HCT116 (cell line): ENCODE results near the gene NAPB. TPM values are rescaled to one million over a fixed set of nuclear protein-coding genes. Genes with fewer than 3 reads are reported as not detected.

Experiments used
- ATAC-seq: fragments of 200-7000 bp; cut with Tn5 transposase; 2 replicates; pipeline ENCODE4 v1.9.1; 2020; ENCODE audit warnings: mild to moderate bottlenecking, moderate library complexity
- BruUV-seq: library from RNA; stranded (reverse); fragments of 400-500 nt; replicated peaks from 2 replicates; lab custom pipeline; 2021; lab: Mats Ljungman, UMichigan
- CTCF ChIA-PET: fragments of 300-600 bp; sonication (Branson Sonifier 250); formaldehyde crosslinking; loops from one replicate; lab custom pipeline; 2021; ENCODE audit warnings: antibody characterized with exemption; lab: Charles Lee
- POLR2A ChIA-PET: fragments of 300-600, 350-600 bp; sonication (Branson Sonifier 250); formaldehyde crosslinking; loops from one replicate; lab custom pipeline; 2021; ENCODE audit warnings: antibody characterized with exemption; lab: Charles Lee
- RAD21 ChIA-PET, 2 experiments: fragments of 300-600 bp; sonication (Branson Sonifier 250); formaldehyde crosslinking; loops; one replicate each; lab custom pipeline; 2023; ENCODE audit warnings: low total read pairs in 2 of 2; ENCODE audit not compliant: uncharacterized antibody in 2 of 2, unreplicated experiment in 2 of 2, low non-redundant PET in 1 of 2; lab: Charles Lee
- DNase-seq: peaks from one replicate; pipeline ENCODE4 v3.0.0-alpha.2; 2010; ENCODE audit warnings: low read depth, low spot score
- H2AFZ ChIP-seq: fragments of 200-600 bp; shearing (Covaris generic), sonication (generic); 2 replicates; pipeline ENCODE4 v1.6.1; 2017; ENCODE audit warnings: low read depth, mixed run types, mixed read lengths, antibody characterized with exemption, low read length; ENCODE audit not compliant: poor library complexity, severe bottlenecking
- H3K27ac ChIP-seq: 2 replicates; pipeline ENCODE4 v1.5.1; 2012; ENCODE audit warnings: low read depth, low read length
- H3K27me3 ChIP-seq: fragments of 200-600 bp; sonication (generic); 2 replicates; pipeline ENCODE4 v1.6.1; 2016; ENCODE audit warnings: mixed run types, low read length, mixed read lengths; ENCODE audit not compliant: insufficient read depth
- H3K36me3 ChIP-seq, 2 experiments: fragments of 200-500 bp in 1 of 2; fragments of 200-600 bp in 1 of 2; sonication (Bioruptor generic) in 1 of 2; sonication (generic) in 1 of 2; 2 replicates each; pipeline versions ENCODE4 v1.5.1 to v1.6.1; 2014 to 2016; ENCODE audit warnings: low read length in 2 of 2, inconsistent platforms in 1 of 2, mixed read lengths in 1 of 2, mixed run types in 1 of 2; ENCODE audit not compliant: insufficient read depth in 2 of 2, control insufficient read depth in 1 of 2
- H3K4me1 ChIP-seq, 2 experiments: fragments of 200-600 bp in 1 of 2; sonication (generic) in 1 of 2; 2 replicates each; pipeline versions ENCODE4 v1.5.1 to v1.6.1; 2012 to 2017; ENCODE audit warnings: low read length in 2 of 2, inconsistent platforms in 1 of 2, mild to moderate bottlenecking in 1 of 2, mixed read lengths in 1 of 2, mixed run types in 1 of 2, moderate library complexity in 1 of 2; ENCODE audit not compliant: insufficient read depth in 2 of 2, control insufficient read depth in 1 of 2
- H3K4me2 ChIP-seq: fragments of 200-600 bp; sonication (generic); 2 replicates; pipeline ENCODE4 v1.6.1; 2017; ENCODE audit warnings: mixed run types, low read length, mixed read lengths
- H3K4me3 ChIP-seq, 2 experiments: fragments of 200-600 bp in 1 of 2; sonication (generic) in 1 of 2; replicated peaks in 1 of 2; 2 replicates each; pipeline ENCODE4 v1.5.1; 2011 to 2016; ENCODE audit warnings: low read length in 2 of 2, control low read depth in 1 of 2, low read depth in 1 of 2, mild to moderate bottlenecking in 1 of 2, mixed read lengths in 1 of 2, mixed run types in 1 of 2
- H3K79me2 ChIP-seq: fragments of 200-600 bp; sonication (generic); 2 replicates; pipeline ENCODE4 v1.6.1; 2017; ENCODE audit warnings: mild to moderate bottlenecking, mixed run types, low read length, moderate library complexity, mixed read lengths; ENCODE audit not compliant: insufficient read depth
- H3K9ac ChIP-seq: fragments of 200-600 bp; sonication (generic); 2 replicates; pipeline ENCODE4 v1.6.1; 2016; ENCODE audit warnings: low read length, mixed read lengths
- H3K9me2 ChIP-seq: fragments of 200-600 bp; sonication (generic), shearing (Covaris generic); 2 replicates; pipeline ENCODE4 v1.6.1; 2017; ENCODE audit warnings: mixed run types, mild to moderate bottlenecking, moderate library complexity; ENCODE audit not compliant: insufficient read depth
- H3K9me3 ChIP-seq, 2 experiments: fragments of 200-500 bp in 1 of 2; fragments of 200-600 bp in 1 of 2; sonication (Bioruptor generic) in 1 of 2; sonication (generic) in 1 of 2; 2 replicates each; pipeline ENCODE4 v1.6.1; 2014 to 2017; ENCODE audit warnings: low read length in 2 of 2, mixed read lengths in 2 of 2, inconsistent platforms in 1 of 2, low read depth in 1 of 2, mild to moderate bottlenecking in 1 of 2, mixed run types in 1 of 2, moderate library complexity in 1 of 2; ENCODE audit not compliant: control insufficient read depth in 1 of 2, insufficient read depth in 1 of 2
- H4K20me1 ChIP-seq: fragments of 200-600 bp; sonication (generic), shearing (Covaris generic); 2 replicates; pipeline ENCODE4 v1.6.1; 2017; ENCODE audit warnings: mixed run types, mild to moderate bottlenecking, moderate library complexity; ENCODE audit not compliant: insufficient read depth
- CTCF ChIP-seq, 3 experiments: fragments of 200-600 bp in 1 of 3; sonication (generic) in 1 of 3; IDR thresholded peaks in 2 of 3; conservative IDR thresholded peaks in 1 of 3; 2 replicates each; pipeline ENCODE4 v1.5.1; 2012 to 2017; ENCODE audit warnings: low read depth in 2 of 3, low read length in 2 of 3, antibody characterized with exemption in 1 of 3, borderline replicate concordance in 1 of 3, control low read depth in 1 of 3, mild to moderate bottlenecking in 1 of 3, mixed read lengths in 1 of 3, mixed run types in 1 of 3, moderate library complexity in 1 of 3; ENCODE audit not compliant: insufficient read depth in 1 of 3
- POLR2A ChIP-seq: IDR thresholded peaks from 2 replicates; pipeline ENCODE4 v1.7.0; 2011; ENCODE audit warnings: borderline replicate concordance; ENCODE audit not compliant: insufficient read depth, insufficient read length; ENCODE audit errors: extremely low read depth
- REST ChIP-seq: IDR thresholded peaks from 2 replicates; pipeline ENCODE4 v1.6.1; 2012; ENCODE audit warnings: low read depth
- YY1 ChIP-seq: IDR thresholded peaks from 2 replicates; pipeline ENCODE4 v1.6.1; 2011; ENCODE audit warnings: low read length, low read depth, moderate library complexity, mild to moderate bottlenecking; ENCODE audit not compliant: insufficient replicate concordance; ENCODE audit errors: extremely low read depth
- intact Hi-C: fragments of 100-400 bp; cut with micrococcal nuclease; formaldehyde crosslinking; loops from 2 replicates; pipeline ENCODE4 v1.10.0; 2022
- total RNA-seq: library from RNA; stranded (reverse); gene quantifications from one replicate; pipeline ENCODE4 v1.2.1, GENCODE V29; 2021; ENCODE audit not compliant: unreplicated experiment

The NAPB gene
- total RNA-seq, 1 experiment from 2014 or later = 7.9 TPM

- RAD21 ChIA-PET = no interaction called here
- ATAC-seq = no peak
- TF ChIP-seq CTCF (IDR thresholded peaks at IDR 0.05 in 2 of 3, conservative IDR thresholded peaks at IDR 0.05 in 1 of 3; ENCODE audit: borderline replicate concordance in 1 of 3, insufficient read depth in 1 of 3, low read depth in 2 of 3, low read length in 2 of 3) (no peak), POLR2A (no peak), YY1 (no peak), REST (no peak)
- TF ChIP-seq, all 23 proteins: peak for 0
- Histone ChIP-seq H3K9me3 (no peaks in the 10 kb centered on the region), H3K4me1 (no peaks in the 10 kb centered on the region), H3K4me2 (no peak overlapping the region), H4K20me1 (no peaks in the 10 kb centered on the region), H3K9me2 (no peaks in the 10 kb centered on the region), H3K9ac (no peak overlapping the region), H3K4me3 (no peak overlapping the region), H3K36me3 (no peaks in the 10 kb centered on the region), H3K27ac (no peak overlapping the region), H3K79me2 (no peaks in the 10 kb centered on the region), H3K27me3 (0 out of 2 replicates have a peak, but pooled peaks cover 3% of the 10 kb centered on the region), H2AFZ (no peak overlapping the region)
- ChIA-PET POLR2A (interaction anchor here (0.9 kb wide), 1 partner anchor 13 kb away, joined by 3 read pairs; the partner anchor contains the start of gene NAPB), CTCF (interaction anchor here (1.1 kb wide), 1 partner anchor 12 kb away, joined by 4 read pairs; no protein-coding TSS in a partner anchor)
- no TSS peak for BruUV-seq
- no peak for DNase-seq
- intact Hi-C loops = no loop called here
Measured at GRCh38 chr20:23434521-23435313, 13.4 kb upstream of the NAPB start.
